GM21786 (cell line): ENCODE measurements around the gene IRF2BP2.

ENCODE experiments used
- ATAC-seq: cut with Tn5 transposase; IDR thresholded peaks from one replicate; pipeline ENCODE4 v1.9.1; 2021; ENCODE audit not compliant: unreplicated experiment

The IRF2BP2 gene

DNA sequence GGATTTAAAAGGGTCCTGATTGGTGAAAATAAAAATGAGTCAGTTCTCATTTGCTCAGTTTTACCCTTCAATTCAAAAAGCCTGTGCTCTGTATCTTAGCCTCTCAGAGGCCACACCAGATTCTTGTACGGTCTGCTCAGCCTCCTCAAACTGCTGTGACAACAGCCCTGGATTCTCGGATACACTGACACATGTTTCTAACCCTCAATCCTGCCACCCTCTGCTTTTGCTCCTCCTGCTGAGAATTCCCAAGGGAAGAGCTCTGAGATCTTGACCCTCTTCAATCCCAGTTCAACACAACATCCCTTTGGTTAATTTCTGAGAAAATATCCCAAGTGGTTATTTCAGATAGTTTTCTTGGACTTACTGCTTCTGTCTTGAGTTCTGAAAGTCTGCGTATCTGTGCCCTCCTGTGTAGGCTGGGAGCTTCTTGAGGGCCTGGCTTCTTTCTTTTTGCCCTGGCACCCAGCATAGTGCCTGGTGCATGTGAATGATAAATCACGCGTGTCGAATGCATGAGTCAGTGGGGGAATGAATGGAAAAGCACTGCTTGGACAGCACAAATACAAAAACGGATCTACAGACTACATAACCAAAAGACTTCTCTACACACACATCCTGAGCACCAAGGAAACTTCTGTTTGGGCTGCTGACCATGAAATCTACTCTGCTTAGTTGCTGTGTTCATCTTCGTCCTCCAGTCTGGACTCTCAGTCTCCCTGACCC is 24.5 kb downstream of the IRF2BP2 start:
- no peak for ATAC-seq

DNA sequence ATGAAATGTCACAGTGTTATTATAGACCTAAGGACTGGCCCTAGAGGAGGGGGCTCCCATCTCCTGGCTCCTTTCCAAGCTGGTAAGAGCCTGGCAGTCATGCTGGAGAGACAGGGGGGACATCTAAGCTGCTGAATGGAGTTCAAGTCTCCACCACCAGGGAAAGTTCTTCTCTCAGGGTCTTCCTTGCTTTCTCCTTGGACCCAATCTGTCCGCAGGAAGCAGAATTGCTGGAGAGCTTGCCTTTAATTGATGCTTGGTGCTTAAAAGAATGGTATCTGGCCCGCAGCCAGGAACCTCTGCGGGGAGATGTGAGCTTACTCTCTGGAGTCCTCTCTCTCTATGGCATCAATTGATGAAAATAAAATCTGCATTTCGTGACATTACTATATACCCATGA is 25.1 kb downstream of the IRF2BP2 start:
- ATAC-seq = no peak

DNA sequence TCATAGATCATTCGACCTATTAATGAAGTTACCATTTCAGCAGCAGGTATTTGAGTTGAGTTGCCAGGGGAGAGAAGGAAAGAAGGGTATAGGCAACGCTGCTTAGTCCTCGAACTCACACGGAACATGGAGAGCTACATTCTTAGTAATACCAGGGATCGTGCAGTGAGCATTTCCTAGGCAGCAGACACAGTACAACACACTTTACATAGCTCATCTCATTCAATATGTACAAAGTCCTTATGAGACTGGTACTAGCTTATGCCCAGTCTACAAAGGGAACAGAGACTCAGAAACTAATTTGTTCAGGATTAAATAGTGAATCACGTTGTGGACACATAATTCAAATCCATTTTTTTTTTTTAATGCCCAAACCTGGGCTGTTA is 25.6 kb downstream of the IRF2BP2 start:
- no peak for ATAC-seq

DNA sequence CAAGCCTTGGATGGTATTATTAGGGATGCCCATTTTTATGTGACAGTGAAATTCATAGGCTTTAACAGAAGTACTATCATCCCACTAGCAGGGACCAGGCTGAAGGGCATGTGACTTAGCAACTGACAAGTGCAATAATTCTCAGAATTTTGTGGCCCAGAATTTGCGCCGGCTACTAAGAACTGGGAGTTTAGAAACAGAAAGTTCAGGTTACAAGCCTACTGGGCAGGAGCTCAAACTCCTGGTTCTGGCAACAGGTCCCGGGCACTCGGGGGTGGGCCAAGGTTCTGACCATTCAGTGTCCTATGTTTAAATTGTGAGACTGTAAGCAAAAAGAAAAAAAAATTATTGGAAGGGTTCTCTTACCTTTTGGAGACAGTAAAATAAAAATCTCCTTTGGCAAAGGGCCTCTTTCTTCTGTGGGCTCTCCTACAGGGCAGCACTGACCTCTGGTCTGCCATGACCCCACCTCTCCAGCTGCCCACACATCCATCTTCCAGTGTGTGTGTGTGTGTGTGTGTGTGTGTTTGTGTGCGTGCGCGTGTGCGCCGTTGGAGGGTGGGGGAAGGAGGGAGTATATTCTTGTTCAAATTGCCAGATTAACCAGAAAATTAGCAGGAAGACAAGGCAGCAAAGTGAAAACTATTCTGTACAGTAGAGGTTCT is 26.1 kb downstream of the IRF2BP2 start:
- ATAC-seq = no peak

DNA sequence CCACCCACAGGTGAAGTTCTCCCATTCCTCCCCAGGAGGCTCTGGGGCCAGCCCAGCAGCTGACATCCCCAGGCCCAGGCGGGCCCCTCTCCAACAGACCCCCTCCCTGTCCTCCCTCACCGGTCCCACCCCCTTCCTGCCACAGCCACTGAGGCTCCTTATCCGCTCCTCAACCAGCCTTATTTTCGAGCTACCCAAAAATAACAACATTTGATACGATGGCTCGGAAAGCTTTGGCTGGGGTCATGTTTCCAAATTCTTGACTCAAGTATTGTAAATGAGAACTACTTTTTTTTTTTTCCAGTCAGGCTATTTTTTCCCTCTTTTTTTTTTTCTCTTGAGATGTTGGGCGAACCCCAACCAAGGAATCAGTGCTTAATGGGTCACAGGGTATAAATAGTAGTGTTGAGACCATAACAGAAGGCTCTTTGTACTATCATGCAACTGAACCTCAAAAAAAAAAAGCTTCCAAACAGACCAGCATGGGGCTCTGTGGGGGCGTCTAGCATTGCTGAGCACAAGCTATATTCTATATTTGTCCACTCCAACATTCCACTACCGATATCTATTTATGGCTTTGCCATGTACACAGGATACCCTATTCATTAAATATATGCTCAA is 27.2 kb downstream of the IRF2BP2 start:
- ATAC-seq = no peak

DNA sequence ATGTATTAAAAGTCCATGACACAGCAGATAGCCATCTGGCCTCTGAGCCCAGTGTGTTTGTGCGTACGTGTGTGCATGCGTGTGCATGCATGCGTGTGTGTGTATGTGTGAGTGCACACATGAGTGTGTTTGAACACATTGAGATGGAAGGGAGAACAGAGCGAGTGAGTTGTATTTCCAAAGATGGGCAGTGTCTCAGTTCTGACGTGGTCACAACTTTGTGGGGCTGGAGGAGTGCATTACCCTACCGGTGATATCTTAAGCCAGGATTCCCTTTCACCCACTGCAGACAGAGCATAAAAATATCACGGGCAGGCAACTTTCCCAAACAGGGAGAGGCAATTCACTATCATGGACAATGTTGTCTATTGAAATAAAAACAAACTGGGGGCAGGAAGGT is 27.8 kb downstream of the IRF2BP2 start:
- ATAC-seq = no peak

DNA sequence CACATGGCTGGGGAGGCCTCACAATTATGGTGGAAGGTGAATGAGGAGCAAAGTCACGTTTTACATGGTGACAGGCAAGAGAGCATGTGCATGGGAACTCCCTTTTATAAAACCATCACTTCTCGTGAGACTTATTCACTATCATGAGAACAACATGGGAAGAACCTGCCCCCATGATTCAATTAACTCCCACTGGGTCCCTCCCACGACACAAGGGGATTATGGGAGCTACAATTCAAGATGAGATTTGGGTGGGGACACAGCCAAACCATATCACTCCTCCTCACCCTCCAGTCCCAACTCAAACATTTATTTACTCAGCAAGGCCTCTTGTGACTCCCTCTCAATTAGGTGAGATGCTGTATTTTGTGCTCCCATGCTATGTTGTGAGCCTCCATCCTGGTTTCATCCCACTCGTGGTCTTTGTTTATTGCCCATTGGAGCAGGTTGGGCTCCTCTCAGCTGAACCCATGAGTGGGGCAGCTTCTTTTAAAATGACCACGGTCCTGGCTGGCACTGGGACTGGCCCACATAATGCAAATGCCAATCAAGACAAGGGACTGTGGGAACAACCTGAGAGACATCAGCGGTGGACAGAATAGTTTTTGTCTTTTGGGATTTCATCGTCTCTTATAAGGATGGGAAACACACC is 28.8 kb downstream of the IRF2BP2 start:
- ATAC-seq = no peak

DNA sequence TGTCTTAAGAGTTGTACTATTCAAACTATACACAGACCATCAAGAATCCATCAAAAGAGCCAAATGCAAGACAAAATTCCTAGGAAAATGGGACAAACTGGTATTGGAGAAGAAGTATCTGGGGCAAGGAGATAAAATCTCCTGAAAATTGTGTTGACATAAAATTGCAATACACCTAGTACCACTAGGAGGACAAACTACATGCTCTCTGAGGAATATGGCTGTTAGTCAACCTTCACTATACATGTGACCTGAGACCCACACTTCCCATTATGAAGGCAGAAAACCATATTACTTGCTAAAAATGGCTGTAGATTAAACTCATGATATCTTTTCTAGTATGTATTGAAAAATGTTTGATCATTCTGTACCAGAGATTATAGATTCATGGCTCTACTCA is 30.0 kb downstream of the IRF2BP2 start:
- no peak for ATAC-seq

DNA sequence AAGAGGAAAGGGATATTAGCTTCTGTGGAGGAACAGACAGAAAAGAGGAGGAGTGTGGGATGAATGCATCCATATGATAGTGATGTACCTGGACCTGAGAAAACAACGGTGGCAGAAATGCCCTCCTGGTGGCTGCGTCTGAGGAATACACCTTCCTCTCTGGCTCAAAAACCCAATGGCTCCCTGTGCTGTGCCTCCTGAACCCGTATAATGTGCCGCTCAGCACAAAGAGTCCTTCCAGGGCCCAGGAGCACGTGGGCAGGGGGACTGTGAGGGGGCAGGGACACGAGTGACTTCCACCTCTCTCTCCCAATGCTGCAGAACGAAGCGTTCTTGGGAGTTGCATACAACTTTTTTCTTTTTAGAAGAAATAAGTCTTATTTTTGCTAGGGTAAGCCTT is 31.2 kb downstream of the IRF2BP2 start:
- no peak for ATAC-seq

DNA sequence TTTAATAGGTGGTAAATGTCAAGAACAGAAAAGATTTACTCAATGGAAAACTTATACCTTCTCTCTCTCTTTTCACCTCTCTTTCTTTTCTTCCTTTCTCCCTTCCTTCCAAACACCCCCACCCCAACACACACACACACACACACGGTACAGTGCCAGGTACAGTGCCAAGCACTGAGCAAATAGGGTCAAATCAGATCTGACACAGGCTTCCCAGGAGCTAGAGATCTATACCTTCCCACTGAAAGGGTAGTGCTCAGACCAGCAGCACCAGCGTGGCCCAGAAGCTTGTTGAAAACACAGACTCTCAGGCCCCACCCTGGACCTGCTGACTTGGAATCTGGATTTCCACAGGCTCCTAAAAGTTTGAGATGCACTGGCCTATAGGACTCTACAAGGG is 31.9 kb downstream of the IRF2BP2 start:
- ATAC-seq = no peak

DNA sequence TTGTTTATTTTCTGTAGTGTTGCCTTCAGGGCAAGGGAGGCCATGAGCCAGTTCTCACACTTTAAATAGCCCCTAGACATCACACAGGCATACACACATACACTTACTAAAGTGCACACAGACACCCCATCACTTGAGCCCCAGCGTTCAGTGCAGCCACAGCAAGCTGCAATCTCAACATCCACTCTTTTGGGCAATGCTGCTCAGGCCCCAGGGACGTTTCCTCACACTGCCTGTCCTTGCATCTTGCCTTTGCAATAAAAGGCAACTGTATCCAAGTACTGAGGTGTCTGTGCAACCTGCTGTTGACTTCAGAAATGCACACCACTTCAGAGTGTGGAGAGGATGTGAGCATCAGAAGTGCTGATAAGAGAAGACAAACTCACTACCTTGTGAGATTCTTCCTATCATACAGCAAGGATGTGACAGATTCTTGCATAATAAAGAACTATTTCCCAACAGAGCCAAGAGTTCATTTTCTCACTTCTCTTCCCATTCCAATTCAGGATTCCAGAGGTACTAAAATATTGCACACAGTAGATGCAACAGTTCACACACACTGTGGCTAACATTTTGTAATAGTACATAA is 36.2 kb downstream of the IRF2BP2 start:
- ATAC-seq = no peak

DNA sequence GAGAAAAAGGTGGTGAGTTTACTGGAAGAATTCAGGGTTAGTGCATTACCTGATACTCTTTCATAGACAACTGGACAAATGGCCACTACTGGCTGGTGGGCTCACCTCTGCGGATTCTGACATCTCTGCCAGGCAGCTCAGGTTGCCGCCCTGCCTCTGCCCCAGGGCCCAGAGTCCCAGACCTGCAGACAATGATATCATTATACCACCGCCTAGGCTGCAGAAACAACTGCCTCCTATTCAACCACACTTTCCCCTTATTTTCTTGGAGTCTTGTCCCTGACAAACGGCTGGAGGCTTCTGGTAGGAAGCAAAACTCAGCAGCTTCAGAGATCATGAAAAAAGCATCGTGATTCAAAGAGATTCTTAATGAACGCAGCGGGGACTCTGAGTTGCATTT is 37.0 kb downstream of the IRF2BP2 start:
- no peak for ATAC-seq

DNA sequence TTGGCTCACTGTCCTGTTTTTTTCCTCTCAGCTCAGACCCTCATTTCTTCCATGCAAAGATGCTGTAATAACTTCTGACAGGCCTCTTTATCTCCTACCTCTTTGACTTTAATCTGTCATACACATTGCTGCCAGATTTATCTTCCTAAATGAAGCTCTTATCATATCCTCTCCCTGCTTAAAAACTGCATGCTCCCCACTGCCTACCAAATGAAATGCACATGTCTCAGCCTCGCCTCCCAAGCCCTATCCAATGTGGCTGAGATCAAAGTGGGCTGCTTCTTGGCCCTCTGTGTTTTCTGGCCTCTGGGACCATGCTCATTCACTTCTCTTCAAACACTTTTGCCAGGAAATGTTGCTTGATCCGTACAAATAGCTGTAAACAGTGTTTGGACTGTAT is 38.3 kb downstream of the IRF2BP2 start:
- no peak for ATAC-seq

DNA sequence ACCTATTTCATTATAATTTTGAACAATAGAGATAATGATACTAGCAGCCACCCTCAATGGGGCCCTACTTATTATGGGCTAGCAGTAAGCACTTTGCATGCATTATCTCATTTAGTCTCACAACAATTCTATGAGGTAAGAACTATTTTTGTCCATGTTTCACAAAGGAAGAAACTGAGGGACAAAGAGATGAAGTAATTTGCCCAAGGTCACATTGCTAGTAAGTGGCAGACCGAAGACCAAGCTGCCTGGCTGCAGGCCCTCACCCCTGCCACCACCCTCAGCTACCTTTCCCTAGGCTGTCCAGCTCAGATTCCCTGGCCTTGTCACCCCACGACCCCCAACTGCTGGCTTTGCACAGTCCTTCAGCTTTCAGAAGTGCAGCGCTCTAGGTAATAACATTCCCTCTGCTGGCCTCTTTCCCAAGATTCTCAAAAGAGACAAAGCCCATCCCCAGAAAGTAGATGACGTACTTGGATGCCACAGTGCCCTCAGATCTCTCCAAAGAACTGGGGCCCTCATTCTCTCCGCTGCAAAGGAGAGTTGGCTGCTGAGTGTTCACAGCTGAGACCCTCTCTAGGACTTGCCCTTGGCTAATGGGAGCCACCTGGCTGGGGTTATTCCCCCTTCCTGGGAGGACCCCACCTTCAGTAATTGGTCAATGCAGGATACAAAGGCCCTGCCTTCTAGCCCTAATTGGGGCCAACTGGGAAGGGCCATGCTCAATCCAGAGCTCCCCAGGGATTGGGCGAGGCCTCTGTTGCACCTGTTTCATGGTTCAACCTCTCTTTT is 39.5 kb downstream of the IRF2BP2 start:
- no peak for ATAC-seq

DNA sequence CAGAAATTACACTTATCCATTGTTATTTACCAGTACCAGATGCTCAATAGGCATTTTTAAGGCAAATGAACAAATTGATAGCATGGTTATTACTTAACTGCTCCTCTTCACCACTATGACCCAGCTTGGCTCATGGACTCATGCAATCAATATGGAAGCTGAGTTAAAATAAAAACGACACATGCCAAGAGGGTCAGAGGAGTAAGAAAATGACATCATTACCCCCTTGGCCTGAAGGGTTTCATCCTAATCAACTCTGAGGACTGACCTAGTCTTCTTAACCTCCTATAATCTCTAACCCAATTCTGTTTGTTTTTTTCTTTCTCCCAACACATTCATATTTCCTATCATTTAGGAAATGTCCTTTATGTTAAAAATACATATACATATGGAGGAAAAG is 41.6 kb downstream of the IRF2BP2 start:
- no peak for ATAC-seq

DNA sequence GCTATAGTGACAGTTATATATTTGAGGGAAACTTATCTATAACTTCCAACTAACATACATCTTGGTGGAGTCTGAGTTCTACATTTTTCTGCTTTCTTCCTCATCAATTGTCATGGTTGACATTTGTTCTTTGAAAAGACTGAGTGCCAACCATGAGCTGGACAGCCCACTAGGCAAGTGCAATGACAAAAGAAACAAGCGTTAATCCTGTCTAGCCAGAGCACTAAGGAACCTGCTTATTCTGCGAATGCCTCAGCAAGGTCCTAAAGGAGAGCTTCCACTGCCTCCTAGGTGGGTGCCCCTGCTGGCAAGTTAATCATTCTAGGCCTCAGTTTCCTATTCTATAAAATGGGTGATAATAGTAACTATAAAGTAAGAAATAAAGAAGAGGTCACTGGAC is 44.8 kb downstream of the IRF2BP2 start:
- no peak for ATAC-seq

DNA sequence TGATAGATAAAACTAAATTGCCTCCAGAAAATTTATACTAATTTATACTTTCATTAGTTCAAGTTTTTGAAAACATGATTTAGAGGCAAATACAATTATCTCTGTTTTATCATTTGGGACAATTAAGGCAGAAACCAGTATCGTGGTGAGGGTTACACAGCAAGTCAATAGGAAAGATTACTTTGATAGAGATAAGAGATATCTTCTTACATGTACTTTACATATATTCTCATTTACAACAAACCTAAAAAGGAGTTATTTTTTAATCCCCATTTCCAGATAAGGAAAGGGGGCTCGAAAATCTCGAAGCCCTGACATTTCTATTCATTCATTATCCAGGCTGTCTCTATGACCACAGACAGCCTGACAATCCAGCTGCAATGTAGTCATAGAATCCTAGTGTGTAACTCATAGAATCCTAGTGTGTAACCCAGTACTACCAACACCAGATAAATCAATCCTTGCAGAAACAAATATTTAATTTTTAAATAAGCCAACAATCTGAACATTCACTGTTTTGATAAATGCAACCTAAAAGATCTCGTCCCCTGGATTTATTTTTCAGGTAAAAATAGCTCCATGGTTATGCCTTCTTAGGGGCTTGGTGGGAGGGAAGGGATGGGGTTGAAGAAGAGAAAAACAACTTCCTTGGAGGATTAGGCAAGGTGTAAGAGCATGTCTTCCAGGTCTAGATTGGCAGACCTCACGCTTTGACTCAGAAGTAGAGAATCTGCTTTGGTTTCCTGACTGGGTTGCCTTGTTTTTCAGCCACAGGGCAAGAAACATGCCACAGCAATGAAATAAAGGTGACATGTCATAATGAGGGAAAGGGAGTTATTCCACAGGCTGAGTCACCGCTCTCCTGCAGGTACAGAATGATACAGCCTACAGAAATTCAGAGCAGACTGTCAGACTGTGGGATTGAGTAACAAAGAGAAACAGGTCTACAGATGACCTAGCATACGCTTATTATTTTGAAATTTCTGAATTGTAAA is 45.6 kb downstream of the IRF2BP2 start:
- ATAC-seq = no peak

DNA sequence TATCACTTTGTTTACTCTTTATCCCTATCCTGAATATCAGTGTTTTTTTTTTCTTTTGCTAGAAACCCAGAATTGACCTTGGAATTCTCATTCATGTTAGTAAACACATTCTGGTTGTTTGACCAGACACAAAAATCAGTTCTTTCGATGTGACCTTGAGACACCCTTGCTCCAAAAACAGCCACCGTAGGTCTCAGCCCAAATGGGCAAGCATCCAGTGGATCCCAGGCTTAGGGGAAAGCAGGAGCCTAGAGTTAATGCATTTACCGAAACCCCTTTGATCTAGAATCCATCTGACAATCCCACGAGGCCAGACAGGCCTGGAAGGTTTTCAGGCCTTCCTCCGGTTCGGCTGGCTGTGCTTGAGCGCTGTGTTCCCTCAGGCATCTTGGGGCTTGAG is 47.6 kb downstream of the IRF2BP2 start:
- no peak for ATAC-seq

DNA sequence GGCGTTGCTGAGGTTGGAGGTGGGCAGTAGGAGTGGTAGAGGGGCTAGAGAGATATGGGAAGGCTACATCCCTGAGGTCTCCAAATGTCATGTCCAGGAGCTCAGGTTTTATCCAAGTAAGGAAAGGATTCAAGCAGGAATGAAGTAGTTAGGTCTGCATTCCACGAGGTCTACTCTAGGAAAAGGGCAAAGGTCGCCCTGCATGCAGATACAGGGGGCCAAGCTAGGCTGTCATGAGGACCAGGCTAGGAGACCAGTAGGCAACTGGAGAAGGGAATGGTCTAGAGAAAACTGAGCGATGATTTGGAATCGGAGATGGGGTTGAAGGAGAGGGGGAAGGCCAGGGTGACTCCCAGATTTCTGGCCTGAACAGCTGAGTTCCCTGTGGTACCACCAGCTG is 48.7 kb downstream of the IRF2BP2 start:
- no peak for ATAC-seq
